K562 (cell line): Measurements from ENCODE around the gene HMCN1. TPM values are rescaled to one million over a fixed set of nuclear protein-coding genes. Genes with fewer than 3 reads are reported as not detected.

ENCODE experiments used
- ATAC-seq: fragments of 200-7000 bp; cut with Tn5 transposase; 3 replicates; pipeline ENCODE4 v1.9.1; 2020; ENCODE audit warnings: moderate library complexity
- BruUV-seq: library from RNA; stranded (reverse); fragments of 400-500 nt; replicated peaks from 2 replicates; lab custom pipeline; 2021; lab: Mats Ljungman, UMichigan
- CTCF ChIA-PET: fragments of 300-600 bp; formaldehyde crosslinking; extraction: SDS; loops from one replicate; lab custom pipeline; 2021; ENCODE audit warnings: low intra/inter-chr PET ratio; lab: Yijun Ruan, JAX
- POLR2A ChIA-PET: fragments of 300-600, 350-650 bp; sonication (Branson Sonifier 250); formaldehyde crosslinking; extraction: SDS; loops from one replicate; lab custom pipeline; 2021; ENCODE audit warnings: antibody characterized with exemption, inconsistent platforms; lab: Yijun Ruan, JAX
- DNase-seq, 4 experiments: peaks; one replicate each; pipeline versions ENCODE4 v3.0.0 to v3.0.0-alpha.2; 2011 to 2018; ENCODE audit warnings: low spot score in 3 of 4, mixed read lengths in 3 of 4; ENCODE audit errors: extremely low read depth in 1 of 4
- FAIRE-seq: peaks from 2 replicates; lab custom pipeline; 2011; peaks lifted over from hg19 to GRCh38; lab: Jason Lieb, UNC
- H2AFZ ChIP-seq: 2 replicates; pipeline ENCODE4 v1.6.0; 2011; ENCODE audit warnings: low read depth, low read length, control low read depth, inconsistent platforms
- H3K27ac ChIP-seq: fragments of 200-600 bp; 3 replicates; pipeline ENCODE4 v1.8.0; 2011; ENCODE audit warnings: low read depth, mild to moderate bottlenecking, control low read depth, inconsistent platforms, low read length, moderate library complexity, mixed read lengths; ENCODE audit errors: extremely low read depth
- H3K27me3 ChIP-seq, 2 experiments: fragments of 300-600 bp in 1 of 2; 2 replicates in 1 of 2; 3 replicates in 1 of 2; pipeline versions ENCODE4 v1.6.0 to v1.8.0; 2011; ENCODE audit warnings: inconsistent platforms in 2 of 2, low read length in 2 of 2, mild to moderate bottlenecking in 1 of 2, mixed read lengths in 1 of 2, moderate library complexity in 1 of 2; ENCODE audit not compliant: control insufficient read depth in 2 of 2, insufficient read depth in 2 of 2
- H3K36me3 ChIP-seq: fragments of 300-600 bp; 3 replicates; pipeline ENCODE4 v1.8.0; 2011; ENCODE audit warnings: mild to moderate bottlenecking, low read length, inconsistent platforms; ENCODE audit not compliant: control insufficient read depth, insufficient read depth
- H3K4me1 ChIP-seq, 2 experiments: fragments of 200-600 bp in 1 of 2; replicated peaks in 1 of 2; 2 replicates in 1 of 2; 3 replicates in 1 of 2; pipeline versions ENCODE4 v1.5.1 to v1.8.0; 2011; ENCODE audit warnings: inconsistent platforms in 2 of 2, low read length in 2 of 2, mild to moderate bottlenecking in 1 of 2, mixed read lengths in 1 of 2, moderate library complexity in 1 of 2; ENCODE audit not compliant: control insufficient read depth in 2 of 2, insufficient read depth in 2 of 2
- H3K4me2 ChIP-seq: 2 replicates; pipeline ENCODE4 v1.6.1; 2011; ENCODE audit warnings: low read length, control low read depth, inconsistent platforms, mixed read lengths; ENCODE audit not compliant: insufficient read depth
- H3K4me3 ChIP-seq: fragments of 200-600 bp; sonication (generic), shearing (Covaris generic); 2 replicates; pipeline ENCODE4 v1.5.1; 2016; ENCODE audit warnings: control low read depth, inconsistent platforms
- H3K79me2 ChIP-seq: fragments of 200-600 bp; 3 replicates; pipeline ENCODE4 v1.8.0; 2011; ENCODE audit warnings: low read length, inconsistent platforms; ENCODE audit not compliant: control insufficient read depth, insufficient read depth
- H3K9ac ChIP-seq, 2 experiments: 2 replicates each; pipeline versions ENCODE4 v1.6.0 to v1.6.1; 2011; ENCODE audit warnings: low read depth in 2 of 2, low read length in 2 of 2, control low read depth in 1 of 2, inconsistent platforms in 1 of 2, mild to moderate bottlenecking in 1 of 2, mixed read lengths in 1 of 2; ENCODE audit not compliant: insufficient read depth in 1 of 2
- H3K9me1 ChIP-seq: one replicate; pipeline ENCODE4 v1.6.0; 2011; ENCODE audit warnings: inconsistent platforms, mild to moderate bottlenecking, low read length, moderate library complexity; ENCODE audit not compliant: control insufficient read depth, insufficient read depth
- H3K9me3 ChIP-seq: replicated peaks from 2 replicates; pipeline ENCODE4 v1.5.1; 2011; ENCODE audit warnings: low read depth, low read length, inconsistent platforms; ENCODE audit not compliant: control insufficient read depth, insufficient read depth
- H4K20me1 ChIP-seq: replicated peaks from 2 replicates; pipeline ENCODE4 v1.6.1; 2011; ENCODE audit warnings: low read length, inconsistent platforms, mixed read lengths; ENCODE audit not compliant: control insufficient read depth, insufficient read depth
- BACH1 ChIP-seq: fragments of 200-800 bp; sonication (Bioruptor generic); IDR thresholded peaks from 2 replicates; pipeline ENCODE4 v1.6.1; 2016; ENCODE audit warnings: missing genetic modification characterization, missing compliant biosample characterization
- CHCHD3 ChIP-seq: fragments of 250-450 bp; sonication (Bioruptor Pico); IDR thresholded peaks from 2 replicates; pipeline ENCODE4 v2.1.2; 2022; ENCODE audit warnings: mild to moderate bottlenecking
- FUS ChIP-seq: fragments of 200-400 bp; formaldehyde crosslinking; optimal IDR thresholded peaks from 2 replicates; pipeline ENCODE3; 2017; ENCODE audit warnings: low read depth, low read length
- TCF7L2 ChIP-seq: fragments of 150-350 bp; IDR thresholded peaks from 2 replicates; pipeline ENCODE4 v1.6.1; 2016; ENCODE audit warnings: low read depth, mild to moderate bottlenecking, low read length, moderate library complexity
- WGBS: fragments of 100-300 bp; shearing (Covaris generic); methylation state at CpG from one replicate; pipeline ENCODE4 v1.1.6; 2016; ENCODE audit warnings: low coverage, mixed read lengths; ENCODE audit not compliant: insufficient coverage; ENCODE audit errors: missing lambda C conversion rate; 5-methylcytosine and 5-hydroxymethylcytosine counted together
- in situ Hi-C: fragments of 300-500 bp; cut with MboI; formaldehyde crosslinking; loops from 4 replicates; pipeline ENCODE4 v1.15.0; 2018; ENCODE audit warnings: inconsistent platforms, mixed read lengths
- intact Hi-C: fragments of 100-400 bp; cut with micrococcal nuclease; formaldehyde crosslinking; loops from 2 replicates; pipeline ENCODE4 v1.14.2; 2022
- polyA plus RNA-seq, 8 experiments: library from polyadenylated mRNA; depleted of rRNA in 4 of 8; stranded (reverse) in 5 of 8; unstranded in 3 of 8; fragments of >200 nt; fragmentation: Nextera tagmentation in 2 of 8; fragmentation: Illumina TruSeq in 1 of 8; extraction: Ambion mirVana in 2 of 8; extraction: Trizol in 1 of 8; gene quantifications; 2 replicates each; pipeline versions ENCODE4 v1.2.1 to v1.2.3, GENCODE V29; 2011 to 2014; ENCODE audit warnings: inconsistent platforms in 1 of 8, missing spikeins in 1 of 8
- total RNA-seq, 7 experiments: library from RNA; depleted of rRNA in 6 of 7; stranded (reverse); fragments of >200 nt in 6 of 7; fragmentation: Illumina TruSeq in 2 of 7; extraction: Trizol in 2 of 7; gene quantifications; 2 replicates each; pipeline versions ENCODE4 v1.2.1 to v1.2.3, GENCODE V29; 2011 to 2021; ENCODE audit warnings: low replicate concordance in 1 of 7
- TF ChIP-seq, protein P1 (sequence below): fragments of 250-450 bp; sonication (Bioruptor Pico); IDR thresholded peaks from 2 replicates; pipeline ENCODE4 v1.5.0; 2021; ENCODE audit warnings: mild to moderate bottlenecking, moderate library complexity

HMCN1 gene
- total and polyA plus RNA-seq, 9 of the 15 experiments (the other 6 are each of a cell fraction or from before 2014, with no cell fraction given), result 0.07 to 0.36 (median 0.21) TPM

DNA sequence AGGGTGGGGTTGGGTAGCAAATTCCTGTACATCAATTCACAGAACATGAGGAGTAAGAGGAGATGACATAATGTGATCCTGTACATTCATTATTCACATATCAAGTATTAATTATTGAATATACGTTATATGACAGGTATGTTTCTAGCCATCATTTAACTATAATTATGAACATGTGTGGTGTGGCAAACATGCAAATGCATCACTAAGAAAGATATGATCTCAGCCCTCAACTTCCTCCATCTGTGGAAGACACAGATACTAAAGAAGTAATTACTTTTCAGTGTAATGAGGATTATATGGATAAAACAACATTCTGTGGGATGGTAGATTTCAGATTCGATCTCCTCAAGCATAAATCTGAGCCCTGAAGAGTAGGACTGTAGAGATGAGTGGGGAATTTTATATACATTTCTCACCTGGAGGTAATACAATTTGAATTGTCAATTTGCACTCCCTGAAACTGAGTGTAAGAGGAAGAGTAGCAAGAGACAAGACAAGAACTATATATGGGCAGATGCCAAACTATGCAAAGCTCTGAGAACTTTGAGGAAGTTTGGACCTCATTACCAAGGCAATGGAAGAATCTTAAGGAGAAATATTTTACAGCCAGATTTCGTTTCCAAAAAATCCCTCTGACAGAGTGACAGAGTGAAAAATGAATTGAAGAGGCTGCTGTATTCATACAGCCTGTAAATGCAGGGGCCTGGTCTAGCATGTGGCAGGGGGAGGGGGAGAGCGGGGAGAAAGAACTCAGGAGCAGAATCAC is 365.3 kb downstream of the HMCN1 start:
- Histone ChIP-seq H4K20me1 (no peaks in the 10 kb centered on the region), H2AFZ (no peak overlapping the region), H3K9me1 (no peaks in the 10 kb centered on the region), H3K9ac (no peak overlapping the region), H3K4me1 (peaks cover 0 to 7% of the 10 kb centered on the region in 2 experiments; a peak in 3 of 5 replicates), H3K27me3 (no peaks in the 10 kb centered on the region), H3K9me3 (no peaks in the 10 kb centered on the region), H3K4me2 (no peak overlapping the region), H3K79me2 (no peaks in the 10 kb centered on the region), H3K27ac (no peak overlapping the region), H3K4me3 (no peak overlapping the region), H3K36me3 (no peaks in the 10 kb centered on the region)
- FAIRE-seq (no peak), ATAC-seq (no peak), DNase-seq (no peak)
- 30% methylated on average over 4 of the region's 4 CpGs for WGBS
- TF ChIP-seq FUS (no peak), BACH1 (tag) (no peak), TCF7L2 (no peak), CHCHD3 (CRISPR knock-in tag) (no peak)
- TF ChIP-seq, protein P1, sequence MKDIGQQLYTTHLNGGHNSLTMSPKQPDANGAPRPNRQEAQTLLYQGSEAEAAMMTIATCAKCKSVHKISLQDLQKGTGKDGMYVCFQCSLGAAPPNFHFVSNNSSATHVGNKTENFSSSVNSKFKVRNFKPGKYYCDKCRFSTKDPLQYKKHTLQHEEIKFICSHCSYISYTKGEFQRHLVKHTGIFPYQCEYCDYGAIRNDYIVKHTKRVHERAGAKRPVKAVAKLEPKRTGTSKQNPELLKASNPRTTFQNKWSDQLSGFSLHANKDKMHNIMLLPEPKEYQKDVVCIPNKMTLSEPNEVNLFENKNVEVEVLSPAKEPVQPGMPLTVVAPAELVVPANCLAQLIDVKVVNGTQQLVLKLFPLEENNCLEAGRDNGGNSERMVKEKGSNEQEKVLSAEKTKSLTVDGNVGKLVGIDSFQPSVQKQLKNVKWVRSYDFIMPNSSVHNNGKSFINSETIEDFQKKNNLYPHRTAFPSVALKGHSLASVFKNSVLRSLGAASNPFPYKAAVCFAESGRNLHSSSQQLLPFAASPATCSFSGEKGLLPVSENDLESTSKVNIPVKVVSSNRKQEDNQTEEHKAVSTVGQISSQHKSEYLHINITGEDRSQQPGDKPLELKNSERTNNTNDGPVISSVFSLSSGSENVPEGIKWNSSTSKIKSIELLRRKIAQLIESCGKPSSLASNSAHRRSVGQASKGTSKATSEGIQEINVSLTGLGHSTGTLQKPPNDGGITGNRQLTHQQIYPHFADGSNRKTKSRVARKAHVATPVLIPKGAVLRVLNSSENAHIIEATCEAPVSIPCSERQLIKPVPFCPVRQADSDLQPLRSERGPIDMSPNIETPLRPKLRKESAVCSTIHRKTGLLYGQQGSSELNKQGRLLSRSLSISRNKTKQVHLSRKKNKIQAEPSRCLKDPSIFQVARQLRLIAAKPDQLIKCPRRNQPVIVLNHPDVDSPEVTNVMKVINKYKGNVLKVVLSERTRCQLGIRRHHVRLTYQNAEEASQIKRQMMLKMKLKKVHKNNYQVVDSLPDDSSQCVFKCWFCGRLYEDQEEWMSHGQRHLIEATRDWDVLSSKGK (CRISPR knock-in tag), result no peak
- in situ Hi-C loops (no loop called here), intact Hi-C loops (no loop called here)
- CTCF ChIA-PET, result no interaction called here
- POLR2A ChIA-PET, result no interaction called here
- BruUV-seq, result no TSS peak
